Activated CD4-positive, alpha-beta T cell treated with anti-CD3 and anti-CD28 coated beads for 36 hours (primary cell): ENCODE data around the gene COX6A2. TPM values are rescaled to one million over a fixed set of nuclear protein-coding genes. Genes with fewer than 3 reads are reported as not detected.

Experiments
- ATAC-seq: fragments of 200-7000 bp; cut with Tn5 transposase; one replicate; pipeline ENCODE4 v1.10.0; 2021; ENCODE audit warnings: mild to moderate bottlenecking, moderate library complexity
- CTCF ChIA-PET: fragments of 350-600 bp; sonication (Branson Sonifier 250); formaldehyde crosslinking; loops from one replicate; lab custom pipeline; 2021; ENCODE audit warnings: antibody characterized with exemption; lab: Charles Lee
- POLR2A ChIA-PET: fragments of 350-600 bp; sonication (Branson Sonifier 250); formaldehyde crosslinking; loops from one replicate; lab custom pipeline; 2021; ENCODE audit warnings: antibody characterized with exemption, inconsistent platforms; lab: Charles Lee
- DNase-seq: peaks from one replicate; pipeline ENCODE4 v3.0.0-alpha.2; 2020
- H3K27ac Mint-ChIP-seq: one replicate; pipeline ENCODE4 v1.8.0; 2021; ENCODE audit warnings: mixed read lengths
- H3K27me3 Mint-ChIP-seq: one replicate; pipeline ENCODE4 v1.8.0; 2021; ENCODE audit warnings: mixed read lengths
- H3K36me3 Mint-ChIP-seq: one replicate; pipeline ENCODE4 v1.8.0; 2021; ENCODE audit warnings: low read depth, mixed read lengths
- H3K4me1 Mint-ChIP-seq: one replicate; pipeline ENCODE4 v1.8.0; 2021; ENCODE audit warnings: mixed read lengths
- H3K4me3 Mint-ChIP-seq: one replicate; pipeline ENCODE4 v1.8.0; 2021; ENCODE audit warnings: mild to moderate bottlenecking, moderate library complexity, mixed read lengths
- H3K9me3 Mint-ChIP-seq: one replicate; pipeline ENCODE4 v1.8.0; 2021; ENCODE audit warnings: low read depth, mixed read lengths
- intact Hi-C, 2 experiments: fragments of 100-400 bp; cut with DNase I in 1 of 2; cut with micrococcal nuclease in 1 of 2; formaldehyde crosslinking; loops; one replicate each; pipeline versions ENCODE4 v1.14.2 to v1.15.1; 2022 to 2024; cut with DNase I, micrococcal nuclease
- total RNA-seq, 2 experiments: library from RNA; stranded (reverse); gene quantifications; one replicate each; pipeline ENCODE4 v1.2.3, GENCODE V29; 2021

The COX6A2 gene
- total RNA-seq, 2 experiments from 2014 or later, result not detected

DNA sequence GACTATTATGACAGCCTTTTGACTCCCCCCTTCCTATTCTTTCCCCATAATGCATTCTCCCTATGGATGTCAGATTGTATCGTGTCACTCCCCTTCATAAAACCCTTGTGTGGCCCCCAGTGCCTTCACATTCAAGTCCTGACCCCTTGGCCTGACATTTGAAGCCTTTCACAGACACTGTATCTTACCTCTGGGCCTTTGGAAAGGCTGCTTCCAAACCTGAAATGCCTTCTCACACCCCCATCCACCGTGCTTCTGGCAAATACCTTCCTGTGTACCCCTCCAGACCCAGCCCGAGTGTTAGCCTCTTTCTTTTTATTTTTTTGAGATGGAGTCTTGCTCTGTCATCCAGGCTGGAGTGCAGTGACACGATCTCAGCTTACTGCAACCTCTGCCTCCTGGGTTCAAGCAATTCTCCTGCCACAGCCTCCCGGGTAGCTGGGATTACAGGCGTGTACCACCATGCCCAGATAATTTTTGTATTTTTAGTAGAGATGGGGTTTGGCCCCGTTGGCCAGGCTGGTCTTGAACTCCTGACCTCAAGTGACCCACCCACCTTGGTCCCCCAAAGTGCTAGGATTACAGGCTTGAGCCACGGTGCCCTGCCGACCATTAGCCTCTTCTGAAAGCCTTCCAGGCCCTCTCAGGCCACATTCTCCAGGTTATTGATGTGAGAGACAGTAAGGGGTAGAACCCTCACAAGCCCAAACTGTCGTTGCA, 33.2 kb upstream of the COX6A2 start:
- peak overlapping the region; percentile 4 for H3K4me3 Mint-ChIP-seq
- peaks cover 25% of the 10 kb centered on the region for H3K36me3 Mint-ChIP-seq
- DNase-seq (no peak), ATAC-seq (no peak)
- peaks cover 26% of the 10 kb centered on the region for H3K4me1 Mint-ChIP-seq
- peak overlapping the region; percentile 15 for H3K27ac Mint-ChIP-seq
- ChIA-PET POLR2A (interaction anchor here (0.6 to 1.4 kb wide), 2 partner anchors 9 to 76 kb away, joined by 5 to 6 read pairs; no protein-coding TSS in a partner anchor), CTCF (interaction anchor here (0.5 to 3.3 kb wide), 25 partner anchors 9 to 479 kb away, joined by 3 to 17 read pairs (median 3); partner anchors contain the start of genes PYCARD, RUSF1 and TGFB1I1)
- H3K27me3 Mint-ChIP-seq, result no peaks in the 10 kb centered on the region
- no peaks in the 10 kb centered on the region for H3K9me3 Mint-ChIP-seq
- intact Hi-C loops, result no loop called here

DNA sequence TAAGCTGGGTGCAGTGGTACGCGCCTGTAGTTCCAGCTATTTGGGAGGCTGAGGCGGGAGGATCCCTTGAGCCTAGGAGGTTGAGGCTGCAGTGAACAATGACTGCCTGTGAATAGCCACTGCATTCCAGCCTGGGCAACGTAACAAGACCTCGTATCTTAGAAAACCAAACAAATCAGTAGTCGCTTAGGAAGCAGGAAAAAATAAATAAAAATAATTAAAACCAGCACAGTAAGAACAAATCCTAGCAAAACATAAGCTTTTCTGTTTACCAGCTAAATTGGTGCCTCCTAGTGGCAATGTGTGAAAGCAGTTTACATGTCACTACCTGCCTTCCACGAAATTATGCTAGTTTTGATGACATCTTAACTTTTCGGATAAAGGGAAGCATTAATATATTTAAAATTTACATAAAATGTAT, 32.4 kb upstream of the COX6A2 start:
- intact Hi-C loops, result no loop called here
- POLR2A ChIA-PET, result interaction anchor here (0.5 to 1.4 kb wide), 5 partner anchors 10 to 412 kb away, joined by 3 to 6 read pairs (median 5); no protein-coding TSS in a partner anchor
- ATAC-seq (no peak), DNase-seq (no peak)
- Mint-ChIP-seq H3K36me3 (peaks cover 30% of the 10 kb centered on the region), H3K4me3 (peak overlapping the region; percentile 79), H3K27ac (peak overlapping the region; percentile 94), H3K27me3 (no peaks in the 10 kb centered on the region), H3K4me1 (peaks cover 32% of the 10 kb centered on the region), H3K9me3 (no peaks in the 10 kb centered on the region)
- CTCF ChIA-PET, result interaction anchor here (0.5 to 3.3 kb wide), 33 partner anchors 9 to 478 kb away, joined by 3 to 17 read pairs (median 3); partner anchors contain the start of genes PYCARD, RUSF1 and TGFB1I1

DNA sequence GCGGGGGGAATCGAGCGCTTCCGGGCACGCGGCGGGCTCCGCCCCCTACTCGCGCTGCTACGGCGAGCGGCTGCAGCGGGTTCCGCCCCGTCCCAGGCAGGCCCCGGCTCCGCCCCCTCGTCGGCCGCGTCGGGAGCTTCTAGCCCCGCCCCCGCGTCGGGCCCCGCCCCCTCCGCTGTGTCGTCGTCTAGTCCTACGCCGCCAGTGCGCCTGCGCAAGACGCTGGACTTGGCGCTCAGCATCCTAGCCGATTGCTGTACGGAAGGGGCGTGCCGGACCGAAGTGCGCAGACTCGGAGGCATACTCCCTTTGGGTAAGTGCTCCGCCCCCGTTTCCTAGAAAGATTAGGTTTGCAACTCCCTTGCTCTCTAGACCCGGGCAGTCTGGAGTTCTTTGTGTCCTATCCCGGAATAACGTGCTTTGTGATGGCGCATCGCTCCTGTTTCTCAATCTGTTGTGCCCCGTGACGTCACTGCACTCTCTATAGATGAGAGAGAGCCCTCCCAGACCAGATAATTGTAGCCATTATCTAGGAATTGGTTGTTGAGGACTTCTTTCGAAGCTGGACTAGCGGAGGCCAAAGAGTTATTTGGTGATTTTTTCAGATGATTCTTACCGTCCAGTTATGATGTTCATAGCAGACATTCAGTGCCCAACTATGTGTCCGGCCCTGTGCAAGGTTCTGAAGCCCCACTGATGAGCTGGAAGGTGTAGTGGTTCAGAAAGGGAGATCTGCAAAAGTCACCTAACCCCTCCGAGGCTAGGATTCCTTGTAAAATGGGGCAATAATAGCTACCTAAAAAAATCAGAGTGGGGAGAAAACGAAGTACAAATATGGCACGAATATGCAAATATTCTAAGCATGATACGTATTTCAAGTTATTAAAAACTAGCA, 31.8 kb upstream of the COX6A2 start:
- Mint-ChIP-seq H3K36me3 (peaks cover 30% of the 10 kb centered on the region), H3K4me3 (peak overlapping the region; percentile 85), H3K27me3 (no peaks in the 10 kb centered on the region), H3K27ac (peak overlapping the region; percentile 94), H3K4me1 (peaks cover 39% of the 10 kb centered on the region), H3K9me3 (no peaks in the 10 kb centered on the region)
- CTCF ChIA-PET, result interaction anchor here (0.5 to 6.2 kb wide), 32 partner anchors 8 to 474 kb away, joined by 3 to 35 read pairs (median 4); partner anchors contain the start of genes PYCARD, PYDC1, RUSF1 and ZNF843
- peak; percentile 100 for DNase-seq
- intact Hi-C loops, result loop anchor here (1.0 to 5.0 kb wide), 24 partner anchors 17 to 809 kb away; partner anchors contain the start of genes RUSF1 (in 2 of the 2), SETD1A (in 2 of the 2), ZNF646 (in 2 of the 2) and ZNF668 (in 2 of the 2)
- ATAC-seq, result peak; percentile 83
- POLR2A ChIA-PET, result interaction anchor here (0.5 to 2.3 kb wide), 11 partner anchors 10 to 418 kb away, joined by 3 to 11 read pairs (median 4); partner anchors contain the start of gene FUS

DNA sequence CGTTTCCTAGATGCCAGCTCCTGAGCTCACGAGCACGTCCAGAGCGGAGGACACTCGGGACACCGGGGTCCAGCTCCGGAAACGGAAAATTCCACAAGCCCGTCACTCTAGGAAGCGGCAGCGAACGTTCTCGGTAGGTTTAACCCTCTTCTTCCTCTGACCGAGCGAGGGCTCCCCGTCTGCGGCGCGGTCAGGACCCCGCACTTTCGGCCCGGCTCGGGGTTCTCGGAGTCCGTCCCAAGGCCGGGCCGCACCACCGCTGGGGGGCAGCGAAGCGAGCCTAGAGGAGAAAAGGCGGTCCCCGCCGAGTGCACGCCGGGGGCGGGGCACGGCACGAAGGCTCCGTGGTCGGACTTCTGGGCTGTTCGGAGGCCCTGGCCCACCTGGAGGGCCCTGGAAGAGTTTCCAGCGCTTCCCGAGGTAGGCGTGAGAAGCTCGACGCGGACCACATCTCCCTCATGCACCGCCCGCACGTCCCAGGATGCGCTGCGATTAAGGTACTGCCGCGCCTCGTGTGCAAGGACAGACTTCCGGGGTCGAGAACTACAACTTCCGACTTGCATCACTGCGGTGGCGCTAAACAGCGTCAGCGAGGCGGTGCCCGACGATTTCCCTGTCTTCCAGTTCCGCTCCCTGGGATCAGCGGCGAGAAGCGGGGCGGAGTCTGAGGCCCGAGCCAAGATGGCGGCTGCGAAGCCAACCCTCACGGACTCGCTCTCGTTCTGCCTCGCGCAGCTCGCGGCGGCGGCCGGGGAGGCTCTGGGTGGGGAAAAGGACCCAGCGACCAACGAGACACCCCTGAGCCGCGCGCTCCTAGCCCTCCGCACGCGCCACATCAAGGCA, 30.9 kb upstream of the COX6A2 start, which contains the start of gene ARMC5:
Gene ARMC5, plus strand, starts transcription at position 658 of the 843 bp plus-strand sequence. Its CDS starts 24 bp downstream, at position 682.
- Mint-ChIP-seq H3K4me1 (peaks cover 42% of the 10 kb centered on the region), H3K27me3 (no peaks in the 10 kb centered on the region), H3K4me3 (peak within 1 kb of the TSS; percentile 85), H3K9me3 (no peaks in the 10 kb centered on the region), H3K36me3 (peaks cover 27% of the 10 kb centered on the region), H3K27ac (peak within 1 kb of the TSS; percentile 94)
- ChIA-PET POLR2A (interaction anchor here (0.5 to 2.3 kb wide), 7 partner anchors 14 to 419 kb away, joined by 3 to 11 read pairs (median 4); partner anchors contain the start of gene FUS), CTCF (interaction anchor here (0.6 to 6.2 kb wide), 11 partner anchors 10 to 436 kb away, joined by 3 to 35 read pairs (median 5); partner anchors contain the start of genes PYDC1, ZNF267 and ZNF843)
- ATAC-seq (peak; percentile 81), DNase-seq (peak; percentile 98)
- intact Hi-C loops, result loop anchor here (1.0 to 5.0 kb wide), 25 partner anchors 16 to 808 kb away; partner anchors contain the start of genes RUSF1 (in 2 of the 2), SETD1A (in 2 of the 2), ZNF646 (in 2 of the 2) and ZNF668 (in 2 of the 2)

DNA sequence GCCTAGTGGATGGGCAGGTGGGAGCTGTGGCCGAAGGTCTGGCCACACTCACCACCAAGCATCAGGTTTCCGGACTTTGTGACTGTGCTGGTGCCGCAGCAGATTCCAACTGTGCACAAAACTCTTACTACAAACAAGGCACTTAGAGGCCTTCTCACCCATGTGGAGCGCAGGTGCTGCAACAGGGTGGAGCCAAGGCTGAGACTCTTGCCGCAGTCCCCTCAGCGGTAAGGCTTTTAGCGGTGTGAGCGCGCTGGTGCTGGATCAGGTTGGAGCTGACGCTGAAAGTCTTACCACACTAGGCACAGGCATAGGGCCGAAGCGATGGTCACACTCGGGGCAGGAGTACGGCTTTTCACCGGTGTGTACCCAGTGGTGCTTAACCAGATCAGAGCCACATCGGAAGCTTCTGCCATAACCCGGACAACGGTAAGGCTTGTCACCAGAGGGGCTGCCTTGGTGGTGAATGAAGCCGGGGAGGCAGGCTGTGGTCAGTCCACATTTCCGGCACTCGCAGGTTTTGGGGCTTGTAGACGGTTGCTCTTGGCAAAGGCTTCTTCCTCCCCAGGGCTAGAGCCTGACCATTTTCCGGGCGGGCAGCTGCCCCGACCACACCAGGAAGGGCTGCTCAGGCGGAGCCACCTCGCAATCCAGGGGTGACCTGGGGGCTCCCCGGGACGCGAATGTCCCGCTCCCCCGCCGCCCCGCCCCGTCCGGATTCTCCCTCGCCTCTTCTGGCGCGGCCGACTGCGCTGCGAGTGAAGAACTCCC, 30.1 kb upstream of the COX6A2 start:
- CTCF ChIA-PET, result interaction anchor here (0.6 to 6.2 kb wide), 11 partner anchors 10 to 435 kb away, joined by 3 to 35 read pairs (median 5); partner anchors contain the start of genes PYDC1, ZNF267 and ZNF843
- H3K27ac Mint-ChIP-seq, result peak overlapping the region; percentile 94
- H3K27me3 Mint-ChIP-seq, result no peaks in the 10 kb centered on the region
- H3K4me3 Mint-ChIP-seq, result peak overlapping the region; percentile 85
- intact Hi-C loops, result loop anchor here (1.0 to 5.0 kb wide), 5 partner anchors 49 to 807 kb away; partner anchors contain the start of genes BCKDK (in 1 of the 2), PRR14 (in 1 of the 2) and RUSF1 (in 1 of the 2)
- H3K36me3 Mint-ChIP-seq, result peaks cover 27% of the 10 kb centered on the region
- DNase-seq (peak; percentile 69), ATAC-seq (no peak)
- H3K9me3 Mint-ChIP-seq, result no peaks in the 10 kb centered on the region
- POLR2A ChIA-PET, result interaction anchor here (0.6 to 2.3 kb wide), 6 partner anchors 19 to 419 kb away, joined by 3 to 11 read pairs (median 5); partner anchors contain the start of gene FUS
- peaks cover 50% of the 10 kb centered on the region for H3K4me1 Mint-ChIP-seq

DNA sequence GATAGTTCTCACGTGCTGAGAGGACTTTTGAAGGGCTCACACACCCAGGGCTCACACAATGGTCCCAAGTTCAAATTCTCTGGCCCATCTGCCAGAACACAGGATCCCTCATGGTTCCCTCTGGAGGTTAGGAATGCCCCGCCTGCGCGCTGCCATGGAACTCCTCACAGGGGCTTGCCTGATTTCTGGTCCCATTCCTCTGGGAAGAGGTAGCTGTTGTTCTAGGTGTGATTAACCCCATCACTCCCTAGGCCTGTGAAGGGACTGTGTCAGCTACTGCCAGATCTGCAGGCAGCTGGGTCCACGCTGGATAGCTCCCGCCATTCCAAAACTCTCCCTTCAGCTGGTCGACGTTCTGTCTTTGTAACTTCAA, 28.8 kb upstream of the COX6A2 start:
- Mint-ChIP-seq H3K4me3 (peak overlapping the region; percentile 85), H3K27ac (no peak overlapping the region), H3K4me1 (peaks cover 52% of the 10 kb centered on the region), H3K9me3 (no peaks in the 10 kb centered on the region), H3K36me3 (peaks cover 25% of the 10 kb centered on the region), H3K27me3 (no peaks in the 10 kb centered on the region)
- ATAC-seq (no peak), DNase-seq (no peak)
- intact Hi-C loops, result loop anchor here in 1 of 2 experiments (5.0 kb wide), 2 partner anchors 50 to 240 kb away; partner anchors contain the start of gene RUSF1
- POLR2A ChIA-PET, result interaction anchor here (0.6 kb wide), 1 partner anchor 258 kb away, joined by 3 read pairs; no protein-coding TSS in a partner anchor
- CTCF ChIA-PET, result interaction anchor here (1.2 to 6.2 kb wide), 3 partner anchors 13 to 412 kb away, joined by 3 to 35 read pairs (median 5); partner anchors contain the start of gene ZNF843

DNA sequence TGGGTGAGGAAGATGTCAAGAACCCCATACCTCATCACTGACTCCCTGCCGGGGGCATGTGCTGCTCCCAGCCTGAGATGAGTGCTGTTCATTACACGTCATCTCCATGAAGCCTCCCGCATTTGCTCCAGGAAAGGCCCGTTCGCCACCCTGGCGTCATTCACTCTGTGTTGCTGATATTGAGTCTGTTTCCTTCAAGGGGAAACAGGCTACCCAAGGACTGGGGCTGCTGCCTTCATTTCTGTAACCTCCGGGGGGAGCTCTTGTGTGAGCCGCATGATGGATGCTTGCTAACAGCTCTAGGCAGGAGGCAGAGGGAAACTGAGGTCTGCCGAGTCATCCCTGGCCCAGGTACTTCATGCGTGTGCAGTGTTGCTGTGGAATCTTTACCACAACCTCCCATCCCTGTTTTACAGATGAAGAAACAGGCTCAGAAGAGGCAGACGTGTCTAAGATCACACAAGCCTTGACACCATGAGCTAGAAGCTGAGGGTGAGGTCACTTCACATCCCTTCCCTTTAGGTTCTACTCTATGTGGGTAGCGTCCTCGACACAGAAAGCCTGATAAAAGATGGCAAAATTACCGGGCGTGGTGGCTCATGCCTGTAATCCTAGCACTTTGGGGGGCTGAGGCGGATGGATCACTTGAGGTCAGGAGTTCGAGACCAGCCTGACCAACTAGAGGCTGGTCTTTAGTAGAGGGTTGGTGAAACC, 27.6 kb upstream of the COX6A2 start:
- H3K9me3 Mint-ChIP-seq, result no peaks in the 10 kb centered on the region
- H3K27me3 Mint-ChIP-seq, result no peaks in the 10 kb centered on the region
- POLR2A ChIA-PET, result interaction anchor here (0.5 to 1.0 kb wide), 3 partner anchors 11 to 495 kb away, joined by 3 to 10 read pairs (median 4); partner anchors contain the start of gene PYCARD
- peaks cover 52% of the 10 kb centered on the region for H3K4me1 Mint-ChIP-seq
- peak overlapping the region; percentile 52 for H3K4me3 Mint-ChIP-seq
- peak overlapping the region; percentile 58 for H3K27ac Mint-ChIP-seq
- intact Hi-C loops, result loop anchor here in 1 of 2 experiments (5.0 kb wide), 2 partner anchors 52 to 242 kb away; partner anchors contain the start of gene RUSF1
- ATAC-seq (no peak), DNase-seq (peak; percentile 50)
- CTCF ChIA-PET, result interaction anchor here (0.5 to 6.2 kb wide), 7 partner anchors 12 to 313 kb away, joined by 3 to 35 read pairs (median 3); partner anchors contain the start of gene ZNF843
- peaks cover 27% of the 10 kb centered on the region for H3K36me3 Mint-ChIP-seq

DNA sequence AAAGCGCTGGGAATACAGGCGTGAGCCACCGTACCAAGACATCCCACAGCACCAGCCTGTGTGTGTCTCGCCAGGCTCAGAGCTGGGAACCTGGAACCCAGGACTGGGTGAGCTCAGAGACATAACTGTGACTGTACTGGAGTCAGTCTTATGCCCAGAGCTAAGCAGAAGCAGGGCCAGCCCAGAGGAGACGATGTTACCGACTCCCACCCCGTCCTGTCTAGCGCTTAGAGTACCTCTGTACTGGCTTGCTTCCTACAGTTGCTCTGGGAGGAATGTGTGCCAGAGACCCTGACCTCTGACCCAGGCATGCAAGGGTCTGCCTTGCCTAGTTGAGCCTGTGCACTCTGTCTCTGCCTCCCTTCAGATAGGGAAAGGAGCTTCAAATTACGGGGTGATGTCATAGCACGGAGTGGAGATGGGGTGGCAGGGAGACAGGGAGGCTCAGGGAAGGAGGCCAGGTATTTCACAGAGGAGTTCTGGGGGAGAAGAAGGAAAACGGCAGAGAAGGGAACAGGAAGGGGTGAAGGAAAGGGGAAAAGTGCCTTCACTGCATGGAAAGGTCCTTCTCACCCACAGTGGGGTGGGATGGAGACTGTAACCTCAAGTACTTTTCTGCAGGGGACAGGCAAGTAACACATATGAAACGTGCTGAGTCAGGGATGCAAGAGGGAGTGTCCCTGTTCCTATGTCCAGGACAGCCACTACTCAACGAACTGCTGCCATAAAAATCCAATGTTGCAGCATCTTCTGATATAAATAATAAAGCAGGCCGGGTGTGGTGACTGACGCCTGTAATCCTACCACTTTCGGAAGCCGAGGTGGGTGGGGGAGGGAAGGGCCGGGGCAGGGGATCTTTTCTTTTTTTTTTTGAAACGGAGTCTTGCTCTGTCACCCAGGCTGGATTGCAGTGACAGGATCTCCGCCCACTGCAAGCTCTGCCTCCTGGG, 25.4 kb upstream of the COX6A2 start:
- Mint-ChIP-seq H3K9me3 (no peaks in the 10 kb centered on the region), H3K4me3 (no peak overlapping the region), H3K36me3 (peaks cover 24% of the 10 kb centered on the region), H3K27ac (peak overlapping the region; percentile 48), H3K27me3 (no peaks in the 10 kb centered on the region), H3K4me1 (peaks cover 44% of the 10 kb centered on the region)
- ATAC-seq (no peak), DNase-seq (no peak)
- ChIA-PET CTCF (interaction anchor here (0.7 to 6.2 kb wide), 2 partner anchors 10 to 23 kb away, joined by 3 to 35 read pairs; partner anchors contain the start of gene ZNF843), POLR2A (no interaction called here)
- intact Hi-C loops, result no loop called here
